GM20000 (cell line): ENCODE data around the gene UBQLN4.

Experiments
- DNase-seq: peaks from one replicate; pipeline ENCODE4 v3.0.0; 2012; ENCODE audit warnings: low spot score
- TF ChIP-seq, protein P1 (sequence below): IDR thresholded peaks from 2 replicates; pipeline ENCODE4 v1.5.1; 2012; ENCODE audit warnings: mild to moderate bottlenecking, control low read depth; ENCODE audit errors: extremely low read depth, missing control alignments

The UBQLN4 gene

GRCh38 chr1:156001662-156002171 lies 51.9 kb downstream of the UBQLN4 start:
- TF ChIP-seq, protein P1, sequence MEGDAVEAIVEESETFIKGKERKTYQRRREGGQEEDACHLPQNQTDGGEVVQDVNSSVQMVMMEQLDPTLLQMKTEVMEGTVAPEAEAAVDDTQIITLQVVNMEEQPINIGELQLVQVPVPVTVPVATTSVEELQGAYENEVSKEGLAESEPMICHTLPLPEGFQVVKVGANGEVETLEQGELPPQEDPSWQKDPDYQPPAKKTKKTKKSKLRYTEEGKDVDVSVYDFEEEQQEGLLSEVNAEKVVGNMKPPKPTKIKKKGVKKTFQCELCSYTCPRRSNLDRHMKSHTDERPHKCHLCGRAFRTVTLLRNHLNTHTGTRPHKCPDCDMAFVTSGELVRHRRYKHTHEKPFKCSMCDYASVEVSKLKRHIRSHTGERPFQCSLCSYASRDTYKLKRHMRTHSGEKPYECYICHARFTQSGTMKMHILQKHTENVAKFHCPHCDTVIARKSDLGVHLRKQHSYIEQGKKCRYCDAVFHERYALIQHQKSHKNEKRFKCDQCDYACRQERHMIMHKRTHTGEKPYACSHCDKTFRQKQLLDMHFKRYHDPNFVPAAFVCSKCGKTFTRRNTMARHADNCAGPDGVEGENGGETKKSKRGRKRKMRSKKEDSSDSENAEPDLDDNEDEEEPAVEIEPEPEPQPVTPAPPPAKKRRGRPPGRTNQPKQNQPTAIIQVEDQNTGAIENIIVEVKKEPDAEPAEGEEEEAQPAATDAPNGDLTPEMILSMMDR, result no peak
- DNase-seq, result no peak

GRCh38 chr1:156001021-156001661 lies 52.5 kb downstream of the UBQLN4 start:
- TF ChIP-seq, protein P1, result no peak
- DNase-seq, result no peak

- TF ChIP-seq, protein P1, result no peak
- DNase-seq, result no peak
Observed at GRCh38 chr1:155999964-156000363, 53.6 kb downstream of the UBQLN4 start.

- no peak for DNase-seq
- TF ChIP-seq, protein P1, result no peak
Observed at GRCh38 chr1:155996166-155996565, 57.4 kb downstream of the UBQLN4 start.

- TF ChIP-seq, protein P1, result no peak
Observed at GRCh38 chr1:155993595-155993994, 60.0 kb downstream of the UBQLN4 start.

DNA sequence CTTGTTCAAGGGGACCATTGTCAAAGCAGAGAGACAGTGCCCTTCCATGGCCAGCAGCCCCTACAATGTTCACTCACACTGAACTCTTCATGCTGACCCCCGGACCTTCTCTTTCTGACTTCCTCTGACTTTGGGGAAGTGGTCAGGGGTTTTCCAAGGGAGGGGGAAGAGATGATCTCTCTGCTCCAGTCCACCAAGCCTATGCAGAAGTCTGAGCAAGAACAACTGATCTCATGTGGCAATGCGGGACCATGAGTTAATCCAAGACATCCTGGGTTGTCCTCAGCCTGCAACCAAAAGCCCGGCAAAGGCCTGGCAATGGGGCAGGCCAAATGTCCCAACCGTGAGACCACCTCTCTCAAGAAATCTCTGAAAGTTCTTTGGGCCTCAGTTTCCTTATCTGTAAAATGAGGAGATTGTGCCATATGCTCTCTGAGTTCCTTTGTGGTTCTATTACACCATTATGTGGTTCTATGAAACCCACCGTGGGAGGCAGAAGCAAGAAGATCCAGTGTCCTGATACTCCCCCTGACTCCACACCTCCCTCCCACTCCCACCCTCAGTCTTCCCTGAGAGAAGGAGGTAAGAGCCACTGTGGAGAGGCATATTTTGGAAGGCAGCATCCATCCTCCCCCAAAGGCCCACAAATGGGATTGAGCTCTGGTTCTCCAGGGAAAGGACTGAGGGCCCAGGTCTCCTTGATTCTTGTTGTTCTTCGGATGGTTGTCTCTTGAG lies 63.4 kb downstream of the UBQLN4 start:
- DNase-seq, result peak; percentile 51
- TF ChIP-seq, protein P1, result no peak

More at GRCh38 chr1:155993595-155993994, 60.0 kb downstream of the UBQLN4 start:
- DNase-seq, result no peak
